ENCODE measurements around the gene RNF213.

RNF213 gene

DNA sequence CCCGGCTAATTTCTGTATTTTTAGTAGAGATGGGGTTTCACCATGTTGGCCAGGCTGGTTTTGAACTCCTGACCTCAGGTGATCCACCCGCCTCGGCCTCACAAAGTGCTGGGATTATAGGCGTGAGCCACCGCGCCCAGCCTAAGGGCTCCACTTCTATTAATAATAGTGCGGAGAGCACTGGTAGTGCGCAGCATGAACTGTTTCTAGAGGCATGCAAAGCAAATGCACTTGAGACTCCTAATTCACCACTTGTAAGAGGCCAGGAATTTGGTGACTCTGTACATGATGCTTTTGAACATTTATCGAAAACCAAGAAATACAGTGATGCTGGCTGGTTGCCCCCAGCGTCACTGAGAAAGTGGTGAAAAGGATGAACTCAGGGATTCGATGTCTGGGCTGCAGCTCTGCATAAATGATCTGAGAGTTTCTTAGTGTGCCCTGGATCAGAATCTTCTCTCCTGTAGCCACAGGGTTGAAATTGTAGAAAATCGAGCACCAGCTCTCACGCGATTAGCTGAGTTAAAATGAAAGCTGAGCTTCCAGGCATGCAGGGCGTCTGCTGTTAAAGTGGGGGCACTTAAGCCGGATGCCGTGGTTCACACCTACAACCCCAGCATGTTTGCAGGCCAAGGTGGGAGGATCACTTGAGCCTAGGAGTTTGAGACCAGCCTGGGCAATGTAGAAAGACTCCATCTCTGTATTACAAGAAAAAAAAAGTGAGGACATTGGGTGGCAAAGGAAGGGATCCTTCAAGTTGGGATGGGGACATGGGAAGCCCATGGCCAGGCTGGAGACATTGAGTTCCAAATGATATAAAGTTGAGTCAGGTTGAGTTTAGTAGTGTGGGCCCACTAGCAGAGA, 4.8 kb downstream of the RNF213 start:
- Histone ChIP-seq H3K36me3 (peaks cover 36% of the 10 kb centered on the region), H3K4me3 (ENCODE audit: low read depth, low read length) (no peak overlapping the region), H3K9me3 (ENCODE audit: severe bottlenecking) (no peaks in the 10 kb centered on the region), H3K27me3 (ENCODE audit: insufficient read depth, low read depth, severe bottlenecking) (no peaks in the 10 kb centered on the region), H3K27ac (no peak overlapping the region)
- no peak for DNase-seq
- TF ChIP-seq, protein P1, sequence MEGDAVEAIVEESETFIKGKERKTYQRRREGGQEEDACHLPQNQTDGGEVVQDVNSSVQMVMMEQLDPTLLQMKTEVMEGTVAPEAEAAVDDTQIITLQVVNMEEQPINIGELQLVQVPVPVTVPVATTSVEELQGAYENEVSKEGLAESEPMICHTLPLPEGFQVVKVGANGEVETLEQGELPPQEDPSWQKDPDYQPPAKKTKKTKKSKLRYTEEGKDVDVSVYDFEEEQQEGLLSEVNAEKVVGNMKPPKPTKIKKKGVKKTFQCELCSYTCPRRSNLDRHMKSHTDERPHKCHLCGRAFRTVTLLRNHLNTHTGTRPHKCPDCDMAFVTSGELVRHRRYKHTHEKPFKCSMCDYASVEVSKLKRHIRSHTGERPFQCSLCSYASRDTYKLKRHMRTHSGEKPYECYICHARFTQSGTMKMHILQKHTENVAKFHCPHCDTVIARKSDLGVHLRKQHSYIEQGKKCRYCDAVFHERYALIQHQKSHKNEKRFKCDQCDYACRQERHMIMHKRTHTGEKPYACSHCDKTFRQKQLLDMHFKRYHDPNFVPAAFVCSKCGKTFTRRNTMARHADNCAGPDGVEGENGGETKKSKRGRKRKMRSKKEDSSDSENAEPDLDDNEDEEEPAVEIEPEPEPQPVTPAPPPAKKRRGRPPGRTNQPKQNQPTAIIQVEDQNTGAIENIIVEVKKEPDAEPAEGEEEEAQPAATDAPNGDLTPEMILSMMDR (IDR thresholded peaks at IDR 0.05; ENCODE audit: low read depth, low read length): no peak

DNA sequence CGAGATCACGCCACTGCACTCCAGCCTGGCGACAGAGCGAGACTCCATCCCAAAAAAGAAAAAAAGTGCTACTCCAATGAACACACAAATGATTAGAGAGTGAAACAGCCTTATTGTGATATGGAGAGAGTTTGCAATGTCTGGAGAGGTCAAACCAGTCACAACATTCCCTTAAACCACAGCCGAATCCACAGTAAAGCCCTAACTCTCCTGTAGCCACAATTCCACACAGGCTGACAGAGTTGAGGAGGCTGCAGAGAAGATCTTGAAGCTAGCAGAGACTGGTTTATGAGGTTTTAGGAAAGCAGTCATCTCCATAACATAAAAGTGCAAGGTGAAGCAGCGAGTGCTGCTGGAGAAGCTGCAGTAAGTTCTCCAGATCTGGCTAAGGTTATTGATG, 6.7 kb downstream of the RNF213 start:
- TF ChIP-seq, protein P1 (IDR thresholded peaks at IDR 0.05; ENCODE audit: low read depth, low read length): no peak
- DNase-seq: no peak
- Histone ChIP-seq H3K36me3 (peaks cover 32% of the 10 kb centered on the region), H3K4me3 (ENCODE audit: low read depth, low read length) (no peak overlapping the region), H3K9me3 (ENCODE audit: severe bottlenecking) (peaks cover 7% of the 10 kb centered on the region), H3K27me3 (ENCODE audit: insufficient read depth, low read depth, severe bottlenecking) (no peaks in the 10 kb centered on the region), H3K27ac (no peak overlapping the region)

DNA sequence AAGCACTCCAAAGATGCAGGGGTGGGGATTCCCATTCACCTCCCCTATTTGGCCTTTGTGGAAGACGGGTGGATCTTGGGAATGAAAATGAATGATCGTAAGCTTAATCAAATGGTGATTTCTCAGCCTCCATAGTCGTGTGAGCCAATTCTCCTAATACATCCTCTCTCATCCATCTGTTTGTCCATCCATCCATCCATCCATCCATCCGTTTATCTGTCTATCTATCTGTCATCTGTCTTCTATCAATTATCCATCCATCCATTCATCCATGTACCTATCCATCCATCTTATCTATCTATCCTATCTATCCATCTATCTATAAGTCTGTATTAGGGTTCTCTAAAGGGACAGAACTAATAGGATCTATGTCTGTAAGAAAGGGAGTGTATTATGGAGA, 7.8 kb downstream of the RNF213 start:
- no peak overlapping the region for H3K27ac ChIP-seq
- TF ChIP-seq, protein P1 (IDR thresholded peaks at IDR 0.05; ENCODE audit: low read depth, low read length): no peak
- no peaks in the 10 kb centered on the region for H3K27me3 ChIP-seq (ENCODE audit: insufficient read depth, low read depth, severe bottlenecking)
- H3K36me3 ChIP-seq: peaks cover 32% of the 10 kb centered on the region
- no peak overlapping the region for H3K4me3 ChIP-seq (ENCODE audit: low read depth, low read length)
- peaks cover 7% of the 10 kb centered on the region for H3K9me3 ChIP-seq (ENCODE audit: severe bottlenecking)
- no peak for DNase-seq

DNA sequence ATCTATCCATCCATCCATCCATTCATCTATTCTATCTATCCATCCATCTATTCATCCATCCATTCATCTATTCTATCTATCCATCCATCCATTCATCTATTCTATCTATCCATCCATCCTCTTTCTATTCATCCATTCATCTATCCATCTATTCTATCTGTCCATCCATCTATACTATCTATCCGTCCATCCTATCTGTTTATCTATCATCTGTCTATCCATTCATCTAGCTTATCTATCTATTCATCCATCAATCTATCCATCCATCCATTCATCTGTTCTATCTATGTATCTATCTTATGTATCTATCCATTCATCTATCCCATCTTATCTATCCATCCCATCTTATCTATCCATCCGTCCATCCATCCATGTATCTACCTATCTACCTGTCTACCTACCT, 8.8 kb downstream of the RNF213 start:
- Histone ChIP-seq H3K27me3 (ENCODE audit: insufficient read depth, low read depth, severe bottlenecking) (no peaks in the 10 kb centered on the region), H3K36me3 (peaks cover 35% of the 10 kb centered on the region), H3K27ac (peak overlapping the region; percentile 76), H3K4me3 (ENCODE audit: low read depth, low read length) (no peak overlapping the region), H3K9me3 (ENCODE audit: severe bottlenecking) (peaks cover 7% of the 10 kb centered on the region)
- TF ChIP-seq, protein P1 (IDR thresholded peaks at IDR 0.05; ENCODE audit: low read depth, low read length): no peak
- DNase-seq: no peak

DNA sequence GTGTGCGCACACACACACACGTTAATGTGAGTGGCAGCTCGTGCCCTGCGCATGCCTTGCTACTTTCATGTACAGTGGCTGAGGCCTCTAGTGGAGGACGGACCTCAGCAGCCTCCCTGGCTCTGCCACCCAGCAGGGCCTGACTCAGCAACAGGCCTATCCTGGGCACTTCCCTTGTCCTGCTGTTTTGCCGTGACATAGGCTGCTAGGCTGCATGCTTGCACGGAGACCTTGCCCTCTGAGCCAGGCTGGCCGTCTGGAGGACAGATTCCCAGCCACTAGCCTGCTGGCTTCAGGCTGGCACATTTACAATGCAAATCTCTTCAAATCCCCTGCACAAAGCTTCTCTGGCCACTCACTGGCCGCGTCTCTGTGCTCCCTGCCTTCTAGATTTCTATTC, 9.5 kb downstream of the RNF213 start:
- peaks cover 31% of the 10 kb centered on the region for H3K36me3 ChIP-seq
- TF ChIP-seq, protein P1 (IDR thresholded peaks at IDR 0.05; ENCODE audit: low read depth, low read length): no peak
- H3K9me3 ChIP-seq (ENCODE audit: severe bottlenecking): peaks cover 7% of the 10 kb centered on the region
- peak overlapping the region; percentile 76 for H3K27ac ChIP-seq
- no peaks in the 10 kb centered on the region for H3K27me3 ChIP-seq (ENCODE audit: insufficient read depth, low read depth, severe bottlenecking)
- peak; percentile 88 for DNase-seq
- H3K4me3 ChIP-seq (ENCODE audit: low read depth, low read length): peak overlapping the region; percentile 10; the same call in 1 of the 2 replicates
